OCI-LY7 (cell line): ENCODE results near the gene DDAH2.

Source experiments
- CTCF ChIP-seq: fragments of 200-600 bp; sonication (generic); conservative IDR thresholded peaks from 2 replicates; pipeline ENCODE4 v1.5.1; 2014; ENCODE audit warnings: mild to moderate bottlenecking, antibody characterized with exemption, low read length, moderate library complexity, mixed read lengths
- EZH2phosphoT487 ChIP-seq: fragments of 200-600 bp; sonication (generic); IDR thresholded peaks from 2 replicates; pipeline ENCODE4 v1.6.1; 2018; ENCODE audit warnings: low read depth, borderline replicate concordance, mild to moderate bottlenecking, mixed run types, antibody characterized with exemption, low read length, moderate library complexity, mixed read lengths

- TF ChIP-seq CTCF (no peak), EZH2phosphoT487 (no peak)
Measured at GRCh38 chr6:31700740-31701401, 28.2 kb downstream of the DDAH2 start.
